Measurements from ENCODE around the gene ADCY4.

- no peak for TF ChIP-seq EP300 (IDR thresholded peaks at IDR 0.05)
- peak; percentile 44 to 84 (median 80) for TF ChIP-seq CTCF (IDR thresholded peaks at IDR 0.05)
- TF ChIP-seq POLR2A (IDR thresholded peaks at IDR 0.05): no peak
Measured at GRCh38 chr14:24271134-24271833, 63.6 kb downstream of the ADCY4 start, which contains the start of gene RABGGTA.

All from ovary (tissue), 3 donors.